ENCODE measurements around the gene AFF3.

The AFF3 gene

DNA sequence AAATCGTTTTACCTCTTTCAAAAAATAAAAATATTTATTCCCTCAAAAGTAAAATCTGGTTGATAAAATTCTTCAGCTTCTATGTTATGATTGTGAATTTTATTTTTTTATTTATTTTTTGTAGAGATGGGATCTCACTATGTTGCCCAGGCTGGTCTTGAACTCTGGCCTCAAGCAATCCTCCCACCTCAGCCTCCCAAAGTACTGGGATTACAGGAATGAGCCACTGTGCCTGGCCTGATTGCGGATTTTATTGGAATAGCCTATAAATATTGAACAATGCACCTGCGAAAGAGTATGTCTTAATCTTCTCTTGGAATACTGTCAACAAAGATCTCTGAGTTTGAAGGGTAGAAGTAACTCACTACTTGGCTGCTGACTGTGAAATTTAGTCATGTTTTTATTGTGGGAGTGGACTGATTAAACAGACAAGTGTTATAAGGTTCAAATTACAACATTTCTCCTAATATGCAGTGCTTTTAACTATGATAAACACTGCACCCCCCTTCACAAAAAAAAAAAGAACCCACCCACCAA lies 138.0 kb downstream of the AFF3 start:
- FAIRE-seq = no peak

DNA sequence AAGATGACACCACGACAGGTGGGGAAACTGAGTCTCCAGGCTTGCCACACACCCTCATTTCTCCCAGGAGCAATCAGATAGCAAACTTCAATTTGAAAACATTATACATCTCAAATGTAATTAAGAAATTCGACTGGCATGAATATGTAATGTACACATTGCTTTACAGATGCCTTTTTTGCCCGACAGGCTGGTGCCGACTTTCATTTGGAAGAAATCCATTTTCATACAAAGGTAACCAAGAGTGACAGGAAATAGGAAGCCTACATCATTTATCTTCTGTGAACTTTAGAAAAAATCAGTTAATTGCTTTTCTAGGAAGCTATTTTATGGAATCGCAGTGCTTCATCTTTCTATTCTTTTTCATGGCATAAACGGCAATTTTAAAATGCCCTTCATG lies 140.3 kb downstream of the AFF3 start:
- FAIRE-seq = no peak

DNA sequence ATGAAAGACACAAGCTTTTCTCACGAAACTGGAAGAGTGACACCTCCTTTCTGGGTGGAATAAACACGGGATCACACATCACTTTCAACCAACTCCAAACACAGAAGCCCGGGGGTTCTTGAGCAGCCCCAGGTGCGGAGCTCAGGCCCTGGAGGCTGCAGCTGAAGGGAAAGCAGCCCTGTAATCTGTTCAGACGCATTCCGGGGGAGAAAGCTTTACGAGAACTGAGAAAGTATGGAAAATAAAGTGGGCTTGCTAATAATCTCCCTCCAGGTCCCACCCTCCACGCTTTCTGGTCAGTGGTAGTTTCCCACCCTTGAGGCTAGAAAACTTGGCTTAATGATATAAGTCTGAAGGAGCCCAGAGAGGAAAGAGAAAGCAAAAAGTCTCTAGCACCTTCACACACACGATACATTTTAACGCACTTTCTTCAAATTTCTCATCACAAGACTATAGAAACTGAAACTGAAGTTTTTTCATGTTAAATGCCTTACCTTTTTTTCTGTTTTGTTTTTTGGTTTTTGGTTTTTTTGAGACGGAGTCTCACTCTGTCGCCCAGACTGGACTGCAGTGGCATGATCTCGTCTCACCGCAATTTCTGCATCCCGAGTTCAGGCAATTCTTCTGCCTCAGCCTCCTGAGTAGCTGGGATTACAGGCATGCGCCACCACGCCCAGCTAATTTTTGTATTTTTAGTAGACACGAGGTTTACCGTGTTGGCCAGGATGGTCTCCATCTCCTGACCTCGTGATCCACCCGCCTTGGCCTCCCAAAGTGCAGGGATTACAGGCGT lies 141.3 kb downstream of the AFF3 start:
- no peak for FAIRE-seq

DNA sequence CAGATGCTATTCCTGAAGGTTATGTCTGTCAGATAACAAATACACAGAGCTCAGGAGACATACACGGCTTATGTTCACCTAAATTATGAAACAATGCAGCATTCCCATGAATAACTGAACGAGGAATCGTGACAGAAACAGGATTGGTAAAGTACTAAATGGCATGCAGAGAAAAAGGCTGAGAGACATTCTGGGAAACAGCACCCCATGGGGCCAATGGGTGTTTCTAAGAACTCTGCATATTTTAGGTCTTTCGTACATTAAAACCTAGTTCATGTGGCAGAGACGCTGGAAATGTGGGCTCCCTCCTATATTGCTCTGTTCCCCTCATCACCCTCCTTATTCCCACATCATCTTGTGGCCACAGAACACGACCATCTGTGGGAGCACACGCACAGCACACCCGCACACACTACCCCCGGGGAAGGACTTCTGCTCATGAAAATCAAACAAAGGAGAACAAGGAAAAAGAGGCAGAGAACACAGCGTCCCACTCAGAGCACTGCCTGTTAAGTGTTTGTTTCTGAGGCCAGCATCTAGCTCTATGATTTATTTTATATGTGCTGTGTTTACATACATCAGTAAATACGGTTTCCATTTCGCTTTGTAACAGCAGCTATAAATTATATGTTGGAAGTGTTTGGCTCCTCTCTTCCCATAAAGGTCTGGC lies 143.6 kb downstream of the AFF3 start:
- FAIRE-seq = no peak

DNA sequence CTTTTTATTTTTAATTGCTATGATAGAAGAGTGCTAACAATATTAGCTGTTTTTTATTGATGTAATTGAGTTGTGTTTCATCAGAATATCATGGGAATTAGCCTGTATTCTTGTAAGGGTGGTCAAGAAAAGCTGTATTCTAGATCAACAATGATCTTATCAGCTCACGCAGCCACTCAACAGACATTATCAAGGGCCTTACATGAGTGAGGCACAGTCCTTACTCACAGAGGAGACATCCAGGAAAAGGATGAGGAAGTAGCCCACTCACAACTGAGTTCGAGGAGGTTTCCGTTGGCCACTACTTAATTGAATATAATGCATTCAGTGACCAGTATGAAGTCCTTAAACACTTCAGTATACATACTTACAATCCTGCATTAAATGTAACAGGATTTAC lies 152.5 kb downstream of the AFF3 start:
- no peak for FAIRE-seq

DNA sequence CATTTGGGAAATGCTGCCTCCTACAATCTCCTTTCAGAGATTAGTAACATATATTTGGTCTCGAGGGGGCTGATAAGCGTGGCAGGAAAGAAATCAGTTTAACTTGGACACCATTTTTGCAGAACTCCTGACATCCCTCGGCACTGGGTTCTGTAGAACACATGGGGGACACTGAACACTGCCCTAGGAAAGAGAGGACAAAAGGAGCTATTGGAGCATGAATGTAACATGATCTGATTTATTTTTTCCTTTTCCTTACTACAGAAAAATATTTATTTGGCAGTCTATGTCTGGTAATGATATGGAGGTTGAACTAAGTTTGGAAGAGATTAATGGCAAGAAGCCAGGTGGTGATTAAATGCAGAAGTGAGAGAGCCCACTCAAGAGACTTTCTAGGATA lies 153.8 kb downstream of the AFF3 start:
- no peak for FAIRE-seq

DNA sequence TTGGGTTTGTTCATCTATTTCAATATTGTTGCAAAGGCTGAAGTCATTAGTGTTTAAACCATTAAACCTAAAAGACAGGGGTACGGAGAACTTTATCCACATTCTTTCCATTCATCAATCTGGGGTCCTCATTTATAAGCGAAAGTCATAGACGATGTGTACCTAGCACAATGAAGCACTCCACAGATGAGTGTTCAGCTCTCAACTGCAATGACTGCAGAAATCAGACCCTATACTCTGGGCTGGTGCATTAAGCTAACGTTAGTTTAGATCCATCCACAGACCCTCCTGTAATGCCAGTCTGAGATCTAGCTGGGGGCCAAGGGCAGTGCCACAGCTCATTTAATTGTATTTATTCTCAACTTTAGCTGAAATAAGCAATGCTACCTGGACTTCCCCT lies 155.2 kb downstream of the AFF3 start:
- FAIRE-seq = no peak

DNA sequence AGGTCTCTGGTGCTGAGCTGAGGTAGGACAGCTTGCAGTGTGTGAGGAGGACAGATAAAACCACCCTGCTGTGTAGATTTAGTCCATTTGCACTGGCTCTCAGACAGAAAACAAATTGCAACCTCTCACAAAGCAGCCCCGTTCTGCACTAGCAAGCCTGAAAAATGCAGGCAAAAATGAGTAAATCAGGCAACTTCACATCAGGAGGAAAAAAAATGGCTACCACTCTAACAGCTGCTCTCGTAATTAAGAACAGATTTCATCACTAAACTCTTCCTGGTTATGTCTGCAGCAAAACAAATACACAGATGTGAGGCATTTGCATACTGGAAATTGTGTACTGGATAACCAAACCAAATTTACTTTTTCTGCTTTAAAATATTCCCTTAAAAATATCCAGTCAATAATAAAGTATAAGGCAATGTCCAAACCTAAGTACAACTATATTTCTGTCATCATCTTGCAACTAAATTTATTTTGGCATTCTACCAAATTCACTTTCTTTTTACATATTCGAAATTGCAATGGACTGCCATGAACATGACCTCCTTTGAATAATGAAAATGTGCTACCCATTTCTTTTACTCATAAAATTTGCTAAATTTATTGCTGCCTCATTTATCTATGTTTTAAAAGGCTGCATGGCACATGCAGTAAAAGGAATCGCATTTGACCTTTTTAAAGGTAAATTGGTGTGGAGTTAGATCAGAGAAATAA lies 157.4 kb downstream of the AFF3 start:
- no peak for FAIRE-seq

DNA sequence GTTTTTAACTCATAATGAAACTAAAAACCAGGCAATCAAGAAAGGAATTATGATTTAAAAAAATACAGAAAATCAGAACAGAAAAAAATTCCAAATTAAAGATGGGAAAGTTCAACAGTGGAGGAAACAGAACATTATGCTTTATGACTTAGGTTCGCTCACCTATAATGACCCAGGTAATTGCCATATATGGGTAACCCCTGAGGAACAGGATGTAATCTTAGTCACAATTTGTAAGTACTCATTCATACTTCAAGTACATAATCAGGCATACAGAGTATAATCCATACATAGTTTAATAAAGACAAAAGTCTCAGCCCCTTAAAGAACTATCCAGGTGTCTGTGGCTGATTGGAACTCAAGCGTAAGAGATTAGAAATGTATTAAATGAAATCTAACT lies 159.6 kb downstream of the AFF3 start:
- no peak for FAIRE-seq

DNA sequence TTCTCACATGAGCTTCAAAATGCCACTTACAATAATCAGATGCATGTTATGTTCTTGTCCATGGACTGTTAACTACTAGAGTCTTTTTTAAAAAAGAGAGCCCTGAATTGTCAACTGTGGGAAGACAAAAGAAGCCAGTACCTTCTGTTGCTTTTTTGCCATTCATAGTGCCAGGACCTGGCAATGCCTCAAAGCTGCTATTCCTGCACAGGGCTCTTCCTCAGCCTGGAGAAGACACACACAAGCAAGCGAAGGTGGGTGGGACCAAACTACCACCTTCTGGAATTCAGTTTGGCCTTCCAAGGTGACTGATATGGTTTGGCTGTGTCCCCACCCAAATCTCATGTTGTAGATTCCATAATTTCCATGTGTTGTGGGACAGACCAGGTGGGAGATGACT lies 160.6 kb downstream of the AFF3 start:
- no peak for FAIRE-seq

DNA sequence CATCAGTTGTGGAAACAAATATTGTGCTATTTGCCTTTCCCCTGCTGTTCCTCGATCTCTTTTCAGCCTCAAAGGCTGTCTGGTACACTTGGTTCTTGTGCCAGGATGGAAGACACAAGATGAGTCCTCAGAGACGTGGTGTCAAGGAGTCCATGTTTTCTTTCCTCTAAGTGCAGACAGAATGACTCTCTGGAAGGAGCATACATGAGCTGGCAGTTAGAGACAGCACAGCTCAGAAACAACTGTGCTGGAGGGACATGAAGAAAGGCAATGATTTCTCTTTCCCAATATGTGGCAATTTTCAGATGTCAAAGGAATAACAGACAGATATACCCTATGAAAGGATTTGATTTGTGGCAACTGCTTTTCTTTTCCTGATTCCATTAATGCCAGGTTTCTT lies 162.2 kb downstream of the AFF3 start:
- no peak for FAIRE-seq

DNA sequence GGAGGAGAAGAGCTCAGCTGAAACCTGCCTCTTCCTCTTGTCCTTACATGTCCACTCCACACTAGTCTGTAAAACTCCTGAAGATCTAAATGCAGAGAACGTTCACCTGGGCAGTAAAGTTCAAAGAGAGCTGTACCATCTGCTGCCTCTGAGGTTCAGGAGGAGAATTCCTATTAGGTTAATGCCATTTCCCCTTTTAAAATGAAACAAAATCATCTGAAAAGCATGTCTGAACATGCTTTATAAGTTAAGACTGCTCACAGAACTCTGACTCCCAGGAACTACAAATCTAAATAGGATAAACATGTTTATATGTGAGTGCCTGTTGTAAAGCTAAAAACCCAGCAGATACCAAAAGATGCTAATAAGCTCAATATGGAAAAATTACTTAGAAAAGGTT lies 164.4 kb downstream of the AFF3 start:
- no peak for FAIRE-seq

DNA sequence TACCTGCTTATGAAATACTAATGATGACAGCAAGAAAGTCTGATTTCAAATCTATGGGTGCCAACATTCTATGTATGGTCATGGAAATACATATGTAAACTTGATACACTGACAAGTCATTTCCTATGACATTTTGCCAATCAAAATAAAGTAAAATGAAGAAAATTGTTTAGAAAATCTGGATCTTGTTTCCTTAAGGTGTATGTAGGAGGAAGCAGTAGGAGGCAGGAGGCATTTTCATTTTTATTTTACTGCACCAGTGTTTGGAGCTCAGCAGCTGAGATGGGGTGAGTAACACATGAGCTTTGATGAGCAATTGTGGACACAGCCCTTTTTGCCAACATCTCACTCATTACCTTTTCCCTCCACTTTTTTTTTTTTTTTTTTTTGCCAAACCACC lies 167.0 kb downstream of the AFF3 start:
- FAIRE-seq = no peak

DNA sequence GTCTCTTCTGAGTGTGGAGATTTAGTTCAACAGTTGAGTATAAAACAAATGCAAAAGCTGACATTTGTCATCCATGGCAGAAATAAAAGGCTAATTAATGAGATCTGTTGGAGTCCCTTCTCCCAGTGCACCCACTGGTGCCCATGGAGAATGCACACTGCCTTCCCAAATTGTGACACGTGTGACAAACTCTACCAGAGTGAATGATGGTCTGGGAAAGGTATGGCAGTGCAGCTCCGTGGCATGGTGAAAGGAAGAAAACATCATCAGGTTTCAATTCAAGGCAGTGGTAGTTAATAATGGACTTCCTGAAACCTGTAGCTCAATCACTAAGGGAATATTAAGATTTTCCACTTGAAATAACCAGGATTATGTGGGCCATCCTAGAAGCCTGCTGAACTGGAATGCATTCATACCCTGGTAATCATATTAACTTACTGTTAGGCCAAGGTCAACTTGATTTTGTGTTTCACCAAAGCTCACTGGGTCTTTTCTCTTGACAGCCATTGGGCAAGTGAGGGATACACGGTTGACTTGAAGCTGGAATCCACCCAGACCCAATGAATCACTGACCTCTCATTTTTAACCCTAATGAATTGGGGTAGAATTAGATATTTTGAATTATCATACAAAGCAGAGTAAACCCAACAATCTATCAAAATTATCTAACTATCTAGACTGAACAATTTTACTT lies 167.6 kb downstream of the AFF3 start:
- FAIRE-seq = no peak

DNA sequence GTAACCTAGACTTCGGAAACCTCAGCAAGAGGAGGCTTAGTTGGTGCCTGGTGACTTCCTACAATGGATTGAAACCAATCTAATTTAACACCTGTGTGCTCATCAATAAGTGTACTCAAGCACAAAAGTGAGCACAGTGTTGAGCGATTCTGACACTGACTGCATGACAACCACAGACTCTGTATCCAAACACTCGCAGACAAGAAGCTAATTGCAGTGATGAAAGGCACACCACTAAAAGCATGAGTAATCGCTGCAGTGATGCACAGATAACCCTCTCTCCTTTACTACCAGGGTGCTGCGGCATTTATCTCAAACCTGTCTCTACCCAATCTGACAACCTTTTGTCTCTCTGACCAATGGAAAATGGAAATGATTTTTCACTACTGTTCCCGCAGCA lies 168.1 kb downstream of the AFF3 start:
- no peak for FAIRE-seq

DNA sequence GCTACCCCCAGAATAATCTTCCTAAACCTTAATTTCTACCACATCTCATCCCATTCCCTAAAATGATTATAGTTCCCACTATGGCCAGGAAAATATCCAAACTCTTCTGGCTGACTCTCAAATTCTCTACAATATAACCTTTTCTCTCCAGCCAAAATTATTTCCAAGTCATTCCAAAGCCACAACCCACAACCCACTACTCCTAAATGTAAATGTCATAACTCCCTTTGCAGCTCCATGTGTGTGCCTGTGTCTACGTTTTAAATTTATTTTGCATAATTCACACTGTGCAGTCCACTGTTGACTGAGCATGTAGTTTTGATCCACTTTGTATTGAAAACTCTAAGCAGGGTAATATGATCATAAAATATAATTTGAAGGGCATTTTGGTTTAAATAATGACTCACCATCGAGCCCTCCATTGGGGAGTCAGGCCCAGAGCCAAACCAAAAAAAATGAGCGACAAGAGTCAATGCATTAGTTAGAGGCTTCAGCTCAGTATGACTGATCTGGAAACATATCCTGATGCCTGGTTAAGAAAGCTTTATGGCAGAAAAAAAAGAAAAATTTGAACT lies 171.0 kb downstream of the AFF3 start:
- no peak for FAIRE-seq

DNA sequence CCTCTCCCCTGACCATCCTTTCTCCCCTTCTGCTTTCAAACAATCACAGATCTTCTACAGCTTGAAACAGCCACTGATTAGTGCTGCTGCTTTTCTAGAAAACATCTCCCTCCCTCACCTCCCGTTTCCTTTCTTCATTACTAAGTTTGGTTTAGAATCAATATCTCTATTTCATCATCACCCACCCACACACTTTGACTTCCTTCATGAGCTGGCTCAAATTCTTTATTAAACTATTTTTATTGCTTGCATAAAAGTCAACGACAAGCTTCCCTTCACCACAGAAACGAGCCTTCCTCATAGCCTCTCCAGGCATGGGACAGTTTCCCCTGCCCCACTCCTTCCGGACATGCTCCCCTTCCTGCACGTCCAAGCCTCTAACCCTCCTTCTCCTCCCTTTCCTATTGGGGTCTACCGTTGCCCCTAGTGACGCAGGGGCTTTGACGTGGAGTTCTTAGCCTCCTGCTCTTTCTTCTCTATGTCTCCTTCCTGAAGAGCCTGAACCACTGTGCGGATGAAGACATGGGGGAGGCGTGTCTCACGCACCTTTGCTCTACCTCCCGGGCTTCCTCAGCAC lies 172.0 kb downstream of the AFF3 start:
- FAIRE-seq = no peak

DNA sequence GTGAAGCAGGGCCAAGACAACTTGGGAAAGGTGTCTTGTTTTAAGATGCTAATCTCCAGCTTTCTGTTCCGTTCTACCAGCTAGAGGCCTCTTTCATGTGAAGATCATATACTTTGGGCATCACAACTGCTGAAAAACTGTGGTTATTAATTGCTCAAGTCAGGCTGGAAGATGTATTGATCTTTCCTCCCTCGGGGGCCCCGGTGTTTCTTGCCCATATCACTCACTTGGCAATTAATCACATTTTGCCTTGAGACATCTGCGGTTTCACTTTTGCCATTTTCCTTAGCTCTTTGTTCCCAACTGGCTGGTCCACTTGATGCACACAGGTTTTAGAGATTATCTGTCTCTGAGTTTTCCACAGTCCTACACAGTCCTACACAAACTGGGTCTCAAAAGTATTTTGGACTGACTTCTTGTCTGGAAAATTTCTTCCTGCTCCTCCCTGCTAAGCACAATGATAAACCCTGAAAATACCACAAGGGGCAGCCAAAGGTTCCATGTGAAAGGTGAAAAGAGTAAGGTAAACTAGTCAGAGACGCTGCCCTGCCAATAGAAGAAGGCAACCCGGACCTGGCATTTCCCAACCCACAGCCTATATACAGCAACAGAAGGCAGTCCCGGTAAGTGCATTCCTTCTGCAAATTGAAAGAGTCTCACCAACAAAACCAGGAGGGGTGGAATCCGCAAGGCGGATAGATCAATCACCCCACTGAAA lies 181.0 kb downstream of the AFF3 start:
- no peak for FAIRE-seq

DNA sequence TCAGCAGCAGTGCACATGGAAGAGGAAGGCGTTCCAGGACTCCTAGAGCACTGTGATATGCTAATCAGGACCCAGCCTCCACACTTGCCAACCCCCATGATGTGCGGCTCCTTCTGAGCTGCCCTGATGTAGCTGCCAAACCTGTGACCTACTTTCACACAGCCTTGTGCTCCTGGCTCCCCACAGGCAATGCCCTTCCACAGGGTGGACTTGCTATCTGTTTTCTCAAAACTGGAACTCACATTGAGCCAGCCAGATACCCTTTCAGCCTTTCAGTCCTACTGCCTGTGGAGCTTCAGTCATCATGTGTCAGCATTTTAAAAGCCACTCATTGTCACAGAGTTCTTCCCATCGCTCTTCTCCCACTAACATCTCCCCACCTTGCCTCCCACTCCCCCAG lies 181.6 kb downstream of the AFF3 start:
- no peak for FAIRE-seq

DNA sequence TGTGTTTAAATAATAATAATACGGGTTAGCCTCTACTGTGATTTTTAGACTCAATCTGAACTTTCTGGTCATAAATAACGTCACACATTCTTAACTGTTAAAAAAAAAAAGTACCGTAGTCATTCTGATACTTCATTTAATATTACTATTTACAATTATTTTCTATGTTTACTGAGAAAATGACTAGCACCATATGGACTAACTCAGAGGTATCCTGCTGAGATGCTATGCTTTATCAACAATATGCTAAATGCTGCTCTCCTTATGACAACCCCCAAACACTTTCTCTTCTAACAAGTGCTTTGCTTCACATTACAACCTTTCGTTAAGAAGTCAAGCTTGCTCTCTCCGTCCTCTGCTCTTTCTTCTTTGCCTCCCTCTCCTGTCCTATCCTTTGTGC lies 182.1 kb downstream of the AFF3 start:
- no peak for FAIRE-seq

DNA sequence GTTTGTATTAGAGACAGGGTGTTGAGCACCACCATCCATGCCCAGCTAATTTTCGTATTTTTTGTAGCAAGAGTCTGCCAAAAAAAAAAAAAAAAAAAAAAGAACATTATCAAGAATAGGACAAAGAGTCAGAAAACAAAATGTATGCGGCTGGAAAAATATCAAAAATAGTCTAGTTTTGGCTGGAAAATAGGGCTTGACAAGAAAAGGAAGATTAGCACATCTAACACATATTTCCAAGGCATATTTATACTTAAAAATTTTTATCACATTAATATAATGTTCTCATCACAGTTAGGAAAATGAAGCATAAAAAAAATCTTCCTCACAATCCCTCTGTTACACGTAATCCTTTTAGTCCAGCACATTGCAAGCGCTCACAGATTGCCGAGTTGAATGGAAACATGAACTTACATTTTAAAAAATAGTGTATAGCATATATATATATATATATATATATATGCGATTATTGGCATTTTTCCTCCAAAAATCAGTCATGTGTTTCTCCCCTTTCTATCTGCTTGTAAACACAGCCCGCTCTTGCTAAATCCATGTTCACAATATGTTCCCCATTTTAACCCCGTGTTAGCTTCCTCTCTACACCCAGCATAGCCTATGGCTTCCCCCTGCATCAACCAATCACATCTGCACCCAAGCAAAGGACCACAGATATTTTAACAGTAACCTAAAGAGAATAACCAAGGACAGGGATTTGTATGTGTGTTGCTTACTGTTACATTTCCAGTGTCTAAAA lies 183.0 kb downstream of the AFF3 start:
- FAIRE-seq = no peak
